IMR-90 (cell line): Measurements from ENCODE around the gene UNC5A. TPM values are rescaled to one million over a fixed set of nuclear protein-coding genes. Genes with fewer than 3 reads are reported as not detected.

Source experiments
- ATAC-seq: fragments of 200-7000 bp; cut with Tn5 transposase; 2 replicates; pipeline ENCODE4 v1.9.1; 2020; ENCODE audit warnings: low read depth, mild to moderate bottlenecking, moderate library complexity
- BruUV-seq: library from RNA; stranded (reverse); fragments of 400-500 nt; replicated peaks from 2 replicates; lab custom pipeline; 2021; lab: Mats Ljungman, UMichigan
- CTCF ChIA-PET: fragments of 300-600 bp; formaldehyde crosslinking; extraction: SDS; loops from one replicate; lab custom pipeline; 2021; ENCODE audit warnings: antibody characterized with exemption; lab: Yijun Ruan, JAX
- POLR2A ChIA-PET: fragments of 300-600 bp; sonication (Branson Sonifier 250); formaldehyde crosslinking; loops from one replicate; lab custom pipeline; 2022; ENCODE audit warnings: antibody characterized with exemption; ENCODE audit not compliant: unreplicated experiment; lab: Charles Lee
- DNase-seq: peaks from one replicate; pipeline ENCODE4 v3.0.0; 2013
- H2AFZ ChIP-seq: replicated peaks from 2 replicates; pipeline ENCODE3; 2013; ENCODE audit warnings: low read length, mild to moderate bottlenecking; ENCODE audit not compliant: poor library complexity
- H2AK5ac ChIP-seq: 2 replicates; pipeline ENCODE4 v1.6.1; 2013; ENCODE audit warnings: low read depth, low read length, inconsistent platforms
- H2AK9ac ChIP-seq: replicated peaks from 2 replicates; pipeline ENCODE3; 2013; ENCODE audit warnings: mild to moderate bottlenecking, low read depth, low read length, moderate library complexity; ENCODE audit not compliant: poor library complexity
- H2BK120ac ChIP-seq: 2 replicates; pipeline ENCODE4 v1.6.1; 2013; ENCODE audit warnings: low read depth, low read length, inconsistent platforms
- H2BK15ac ChIP-seq: 3 replicates; pipeline ENCODE4 v1.6.1; 2013; ENCODE audit warnings: low read depth, low read length, inconsistent platforms
- H2BK20ac ChIP-seq: 2 replicates; pipeline ENCODE4 v1.6.1; 2013; ENCODE audit warnings: low read depth, mild to moderate bottlenecking, inconsistent platforms, low read length, moderate library complexity
- H2BK5ac ChIP-seq: 2 replicates; pipeline ENCODE4 v1.6.1; 2013; ENCODE audit warnings: mild to moderate bottlenecking, low read depth, low read length, inconsistent platforms; ENCODE audit not compliant: poor library complexity, severe bottlenecking
- H3K14ac ChIP-seq: replicated peaks from 2 replicates; pipeline ENCODE4 v1.6.1; 2013; ENCODE audit warnings: low read depth, low read length, inconsistent platforms
- H3K18ac ChIP-seq: 2 replicates; pipeline ENCODE4 v1.6.1; 2013; ENCODE audit warnings: low read depth, low read length, control low read depth
- H3K23ac ChIP-seq: 2 replicates; pipeline ENCODE4 v1.6.1; 2013; ENCODE audit warnings: low read depth, low read length, inconsistent platforms
- H3K27ac ChIP-seq: 2 replicates; pipeline ENCODE4 v1.5.1; 2013; ENCODE audit warnings: mild to moderate bottlenecking, control low read depth, low read length; ENCODE audit not compliant: insufficient read depth
- H3K27me3 ChIP-seq: 2 replicates; pipeline ENCODE4 v1.6.1; 2013; ENCODE audit warnings: low read length; ENCODE audit not compliant: control insufficient read depth, insufficient read depth
- H3K36me3 ChIP-seq: 2 replicates; pipeline ENCODE4 v1.6.1; 2013; ENCODE audit warnings: low read length, mixed read lengths; ENCODE audit not compliant: control insufficient read depth, insufficient read depth
- H3K4ac ChIP-seq: 2 replicates; pipeline ENCODE4 v1.6.1; 2013; ENCODE audit warnings: low read depth, low read length, inconsistent platforms
- H3K4me1 ChIP-seq: 2 replicates; pipeline ENCODE4 v1.6.1; 2013; ENCODE audit warnings: low read length, mixed read lengths; ENCODE audit not compliant: control insufficient read depth, insufficient read depth
- H3K4me2 ChIP-seq: 2 replicates; pipeline ENCODE4 v1.6.1; 2013; ENCODE audit warnings: low read depth, mild to moderate bottlenecking, control low read depth, low read length, moderate library complexity
- H3K4me3 ChIP-seq: 2 replicates; pipeline ENCODE4 v1.5.1; 2013; ENCODE audit warnings: low read depth, mild to moderate bottlenecking, control low read depth, low read length, moderate library complexity; ENCODE audit not compliant: insufficient read depth
- H3K56ac ChIP-seq: 2 replicates; pipeline ENCODE4 v1.6.1; 2013; ENCODE audit warnings: low read length, inconsistent platforms; ENCODE audit not compliant: insufficient read depth; ENCODE audit errors: extremely low read depth
- H3K79me1 ChIP-seq, 2 experiments: 2 replicates each; pipeline ENCODE4 v1.6.1; 2013; ENCODE audit warnings: low read length in 2 of 2, inconsistent platforms in 1 of 2, low read depth in 1 of 2
- H3K9ac ChIP-seq: 2 replicates; pipeline ENCODE4 v1.6.1; 2013; ENCODE audit warnings: low read depth, low read length, control low read depth
- H3K9me1 ChIP-seq: 2 replicates; pipeline ENCODE4 v1.6.1; 2013; ENCODE audit warnings: low read length, inconsistent platforms; ENCODE audit not compliant: insufficient read depth
- H3K9me3 ChIP-seq: 2 replicates; pipeline ENCODE4 v1.6.1; 2013; ENCODE audit warnings: low read length; ENCODE audit not compliant: control insufficient read depth, insufficient read depth
- H4K20me1 ChIP-seq: 2 replicates; pipeline ENCODE4 v1.6.1; 2013; ENCODE audit warnings: low read length, inconsistent platforms; ENCODE audit not compliant: insufficient read depth
- H4K5ac ChIP-seq: 2 replicates; pipeline ENCODE4 v1.6.1; 2013; ENCODE audit warnings: mild to moderate bottlenecking, low read depth, low read length, control low read depth
- H4K8ac ChIP-seq, 2 experiments: 2 replicates each; pipeline ENCODE4 v1.6.1; 2013; ENCODE audit warnings: low read depth in 2 of 2, low read length in 2 of 2, control low read depth in 1 of 2, inconsistent platforms in 1 of 2
- H4K91ac ChIP-seq: 2 replicates; pipeline ENCODE4 v1.6.1; 2013; ENCODE audit warnings: low read depth, low read length, inconsistent platforms; ENCODE audit not compliant: insufficient read depth
- CHD1 ChIP-seq: IDR thresholded peaks from 2 replicates; pipeline ENCODE4 v1.6.1; 2012; ENCODE audit warnings: low read depth, low read length, improper control_type of control experiment
- CTCF ChIP-seq: conservative IDR thresholded peaks from 2 replicates; pipeline ENCODE4 v1.5.1; 2012; ENCODE audit warnings: mild to moderate bottlenecking, low read depth, low read length, improper control_type of control experiment
- ELK1 ChIP-seq: fragments of 150-350 bp; IDR thresholded peaks from 2 replicates; pipeline ENCODE4 v1.6.1; 2016; ENCODE audit warnings: low read depth, mild to moderate bottlenecking, low read length, moderate library complexity, borderline replicate concordance
- FOS ChIP-seq: fragments of 150-350 bp; IDR thresholded peaks from 2 replicates; pipeline ENCODE4 v1.6.1; 2016; ENCODE audit warnings: low read depth, low read length
- MAFK ChIP-seq: IDR thresholded peaks from 2 replicates; pipeline ENCODE4 v1.6.1; 2012; ENCODE audit warnings: low read depth, low read length, improper control_type of control experiment
- MAZ ChIP-seq: IDR thresholded peaks from 2 replicates; pipeline ENCODE4 v1.6.1; 2012; ENCODE audit warnings: low read depth, mild to moderate bottlenecking, low read length, improper control_type of control experiment, moderate library complexity, borderline replicate concordance
- NFE2L2 ChIP-seq: fragments of 150-350 bp; IDR thresholded peaks from 2 replicates; pipeline ENCODE4 v1.6.1; 2016; ENCODE audit warnings: low read depth, mild to moderate bottlenecking, low read length
- POLR2A ChIP-seq: IDR thresholded peaks from 2 replicates; pipeline ENCODE4 v1.6.1; 2012; ENCODE audit warnings: mild to moderate bottlenecking, low read depth, low read length
- WGBS, 2 experiments: methylation state at CpG; one replicate each; pipeline versions ENCODE4 v1.1.5 to v1.1.7; 2013; ENCODE audit warnings: missing lambda C conversion rate in 2 of 2; ENCODE audit not compliant: insufficient read length in 1 of 2; ENCODE audit errors: extremely low coverage in 2 of 2; 5-methylcytosine and 5-hydroxymethylcytosine counted together
- dilution Hi-C: fragments of 300-500 bp; cut with HindIII; formaldehyde crosslinking; loops from one replicate; pipeline ENCODE4 v1.14.3; 2018; ENCODE audit warnings: low sequenced_read_pairs; ENCODE audit not compliant: unreplicated experiment
- in situ Hi-C: fragments of 300-500 bp; cut with MboI; formaldehyde crosslinking; loops from 3 replicates; pipeline ENCODE4 v1.14.3; 2019; ENCODE audit warnings: low sequenced_read_pairs, inconsistent platforms, mixed read lengths
- intact Hi-C: fragments of 100-400 bp; cut with micrococcal nuclease; formaldehyde crosslinking; loops from 2 replicates; pipeline ENCODE4 v1.10.0; 2022
- polyA plus RNA-seq, 3 experiments: library from polyadenylated mRNA; depleted of rRNA; stranded (reverse); fragments of >200 nt; gene quantifications; 2 replicates each; pipeline ENCODE4 v1.2.3, GENCODE V29; 2012; ENCODE audit warnings: low replicate concordance in 1 of 3
- total RNA-seq: library from RNA; depleted of rRNA; stranded (reverse); fragments of >200 nt; gene quantifications from 2 replicates; pipeline ENCODE4 v1.2.3, GENCODE V29; 2012

The UNC5A gene
- total and polyA plus RNA-seq, 2 of the 4 experiments (the other 2 are of a cell fraction) = not detected

GRCh38 chr5:176793736-176794135, 16.6 kb upstream of the UNC5A start:
- H3K56ac ChIP-seq = no peak overlapping the region
- H2BK5ac ChIP-seq = no peak overlapping the region
- H3K4me1 ChIP-seq = no peaks in the 10 kb centered on the region
- no peak overlapping the region for H4K8ac ChIP-seq
- no peak overlapping the region for H3K4me2 ChIP-seq
- no peak overlapping the region for H3K14ac ChIP-seq
- ATAC-seq = no peak
- no peak overlapping the region for H2AK9ac ChIP-seq
- no peak overlapping the region for H2AK5ac ChIP-seq
- H3K9ac ChIP-seq = no peak overlapping the region
- CTCF ChIA-PET = interaction anchor here (0.9 kb wide), 1 partner anchor 11 kb away, joined by 3 read pairs; no protein-coding TSS in a partner anchor
- dilution Hi-C loops (no loop called here), in situ Hi-C loops (no loop called here), intact Hi-C loops (no loop called here)
- H2BK120ac ChIP-seq = no peak overlapping the region
- no peaks in the 10 kb centered on the region for H4K20me1 ChIP-seq
- H2BK20ac ChIP-seq = no peak overlapping the region
- H3K36me3 ChIP-seq = no peaks in the 10 kb centered on the region
- no peak overlapping the region for H4K91ac ChIP-seq
- no peak overlapping the region for H3K23ac ChIP-seq
- H2AFZ ChIP-seq = peak overlapping the region; percentile 10
- H3K4ac ChIP-seq = no peak overlapping the region
- H3K18ac ChIP-seq = no peak overlapping the region
- BruUV-seq = no TSS peak
- 20% methylated on average over 3 of the region's 8 CpGs; no CpG with 5 or more reads in 1 of the 2 experiments for WGBS, 2 experiments
- H3K9me1 ChIP-seq = no peaks in the 10 kb centered on the region
- POLR2A ChIA-PET = no interaction called here
- no peak for TF ChIP-seq FOS
- no peak for TF ChIP-seq NFE2L2
- TF ChIP-seq MAZ = no peak
- no peak for TF ChIP-seq ELK1
- TF ChIP-seq POLR2A = no peak
- TF ChIP-seq MAFK = no peak
- no peak for TF ChIP-seq CHD1
- TF ChIP-seq CTCF = no peak
- no peak overlapping the region for H3K27ac ChIP-seq
- H3K27me3 ChIP-seq = peaks cover 66% of the 10 kb centered on the region
- H3K9me3 ChIP-seq = no peaks in the 10 kb centered on the region
- H2BK15ac ChIP-seq = no peak overlapping the region
- DNase-seq = no peak
- no peaks in the 10 kb centered on the region for H3K79me1 ChIP-seq
- no peak overlapping the region for H3K4me3 ChIP-seq
- no peak overlapping the region for H4K5ac ChIP-seq
